ENCODE data around the gene SOX18.
"Not testable (repeated sequence)": the region's sequence is repeated elsewhere in the genome, so short reads cannot be mapped to it uniquely, and the experiment has no call there.

SOX18 gene

DNA sequence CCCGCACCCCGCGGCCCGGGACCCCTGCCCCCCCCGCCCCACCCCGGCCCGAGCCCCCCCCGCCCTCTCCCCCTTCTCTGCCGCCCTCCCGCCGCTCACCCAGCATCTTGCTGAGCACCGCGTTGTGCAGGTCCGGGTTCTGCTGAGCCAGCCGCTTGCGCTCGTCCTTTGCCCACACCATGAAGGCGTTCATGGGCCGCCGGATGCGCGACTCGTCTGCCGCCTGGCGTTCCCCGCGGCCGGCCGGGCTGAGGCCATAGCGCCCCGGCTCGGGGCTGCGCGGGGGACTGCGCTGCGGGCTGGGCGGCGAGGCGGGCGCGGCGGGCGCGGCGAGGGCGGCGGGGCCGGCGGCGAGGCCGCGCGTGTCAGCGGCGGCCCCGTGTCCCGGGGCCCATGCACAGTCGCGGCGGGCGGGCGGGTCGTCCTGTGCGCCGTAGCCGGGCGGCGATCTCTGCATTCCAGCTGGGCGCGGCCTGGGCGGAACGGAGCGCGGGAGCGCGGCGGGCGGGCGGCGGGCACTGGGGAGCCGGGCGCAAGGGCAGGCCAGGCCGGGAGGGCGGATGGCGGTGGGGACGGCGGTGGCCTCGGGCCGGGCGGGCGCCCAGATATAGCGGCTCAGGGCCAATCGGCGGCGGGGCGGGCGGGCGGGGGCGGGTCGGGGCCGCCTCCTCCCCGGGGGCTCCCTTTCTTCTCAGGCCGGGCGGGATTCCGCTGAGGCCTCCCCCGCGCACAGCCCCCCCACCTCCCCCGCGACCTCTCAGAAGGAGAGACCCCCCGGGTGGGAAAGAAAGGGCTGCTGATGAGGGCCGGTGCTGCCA is at the start of gene SOX18:
Gene SOX18 (minus strand): TSS at position 580 of the 818 bp plus-strand sequence. CDS start 123 bp downstream, at position 457.
- peak; percentile 86 for DNase-seq

DNA sequence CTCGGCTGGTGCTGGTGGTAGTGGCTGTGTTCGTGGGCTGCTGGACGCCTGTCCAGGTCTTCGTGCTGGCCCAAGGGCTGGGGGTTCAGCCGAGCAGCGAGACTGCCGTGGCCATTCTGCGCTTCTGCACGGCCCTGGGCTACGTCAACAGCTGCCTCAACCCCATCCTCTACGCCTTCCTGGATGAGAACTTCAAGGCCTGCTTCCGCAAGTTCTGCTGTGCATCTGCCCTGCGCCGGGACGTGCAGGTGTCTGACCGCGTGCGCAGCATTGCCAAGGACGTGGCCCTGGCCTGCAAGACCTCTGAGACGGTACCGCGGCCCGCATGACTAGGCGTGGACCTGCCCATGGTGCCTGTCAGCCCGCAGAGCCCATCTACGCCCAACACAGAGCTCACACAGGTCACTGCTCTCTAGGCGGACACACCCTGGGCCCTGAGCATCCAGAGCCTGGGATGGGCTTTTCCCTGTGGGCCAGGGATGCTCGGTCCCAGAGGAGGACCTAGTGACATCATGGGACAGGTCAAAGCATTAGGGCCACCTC is 49.1 kb upstream of the SOX18 start:
- no peak for DNase-seq

DNA sequence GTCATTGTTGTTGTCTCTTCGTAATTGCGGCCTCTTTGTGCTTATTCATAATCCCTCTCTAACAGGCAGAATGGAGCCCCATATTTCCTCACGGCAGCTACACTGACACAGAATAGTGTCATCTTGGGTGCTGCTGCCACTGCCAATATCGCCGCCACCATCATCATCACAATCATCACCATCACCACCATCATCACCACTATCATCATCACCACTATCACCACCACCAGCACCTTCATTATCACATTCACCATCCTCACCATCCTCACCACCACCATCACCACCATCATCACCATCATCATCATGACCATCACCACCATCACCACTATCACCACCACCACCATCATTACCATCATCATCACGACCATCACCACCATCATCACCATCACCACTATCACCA is 47.1 kb upstream of the SOX18 start:
- DNase-seq, result no peak

DNA sequence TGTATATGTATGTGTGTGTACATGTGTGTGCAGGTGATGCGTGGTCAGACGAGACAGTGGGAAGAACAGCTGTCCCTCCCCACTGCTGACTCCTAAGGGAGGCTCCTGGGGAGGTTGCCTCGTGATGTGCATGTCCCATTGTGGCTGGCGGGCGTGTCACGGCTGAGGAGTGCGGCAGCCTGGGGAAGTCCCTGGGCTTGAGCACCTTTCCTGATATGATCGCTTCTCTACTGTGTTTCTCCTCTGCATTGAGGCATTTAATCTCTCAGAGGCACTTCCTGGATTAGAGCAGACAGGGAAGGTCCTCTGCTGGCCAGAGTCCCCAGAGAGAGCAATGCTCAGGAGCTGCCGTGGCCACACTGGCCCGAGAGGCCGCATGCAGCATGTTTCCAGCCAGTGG is 46.5 kb upstream of the SOX18 start:
- DNase-seq, result no peak

- no peak for DNase-seq
Observed at GRCh38 chr20:64095455-64095854, 46.0 kb upstream of the SOX18 start.

DNA sequence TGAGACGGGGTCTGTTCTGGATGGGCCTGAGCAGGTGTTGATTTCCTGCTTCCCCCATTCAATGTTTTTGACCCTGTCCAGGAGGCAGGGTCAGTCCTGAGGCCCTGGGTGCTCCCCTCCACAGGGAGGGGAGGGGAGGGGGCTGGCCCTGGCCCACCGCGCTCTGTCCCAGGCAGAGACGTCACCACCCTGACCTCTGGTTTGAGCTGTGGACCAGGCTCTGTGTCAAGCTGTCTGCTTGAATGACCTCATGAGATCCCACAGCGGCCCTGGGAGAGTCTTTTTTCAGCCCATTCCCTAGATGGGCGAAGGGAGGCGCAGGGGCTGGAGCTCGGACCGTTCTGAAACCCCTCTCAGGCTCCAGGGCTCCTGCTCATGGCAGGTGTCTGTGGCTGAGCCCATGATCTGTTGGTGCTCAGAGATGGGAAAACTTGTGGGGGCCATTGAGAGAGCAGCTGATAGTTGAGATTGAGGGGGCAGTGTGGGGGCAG is 43.6 kb upstream of the SOX18 start:
- no peak for DNase-seq

GRCh38 chr20:64092258-64093012 is 43.0 kb upstream of the SOX18 start:
- DNase-seq, result no peak

DNA sequence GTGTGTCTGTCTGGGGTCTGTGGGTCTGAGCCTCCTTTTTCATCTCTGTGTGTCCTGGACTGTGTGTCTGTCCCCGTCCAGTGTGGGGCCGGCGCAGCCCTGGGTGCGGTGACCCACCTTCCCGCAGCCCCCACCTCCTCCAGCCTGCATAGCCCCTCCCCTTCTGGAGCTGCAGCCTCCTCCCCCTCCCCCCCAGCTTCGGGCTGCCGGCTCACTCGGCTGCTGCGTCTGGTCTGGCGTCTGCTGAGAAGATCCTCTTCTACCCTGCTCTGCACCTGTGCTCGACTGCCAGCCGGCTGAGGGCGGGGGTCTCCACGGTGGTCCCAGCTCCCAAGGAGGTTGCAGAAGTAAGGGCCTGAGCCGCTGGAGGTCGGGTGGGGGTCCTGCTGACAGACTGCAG is 42.3 kb upstream of the SOX18 start:
- no peak for DNase-seq

GRCh38 chr20:64091340-64091739 is 41.9 kb upstream of the SOX18 start:
- no peak for DNase-seq

DNA sequence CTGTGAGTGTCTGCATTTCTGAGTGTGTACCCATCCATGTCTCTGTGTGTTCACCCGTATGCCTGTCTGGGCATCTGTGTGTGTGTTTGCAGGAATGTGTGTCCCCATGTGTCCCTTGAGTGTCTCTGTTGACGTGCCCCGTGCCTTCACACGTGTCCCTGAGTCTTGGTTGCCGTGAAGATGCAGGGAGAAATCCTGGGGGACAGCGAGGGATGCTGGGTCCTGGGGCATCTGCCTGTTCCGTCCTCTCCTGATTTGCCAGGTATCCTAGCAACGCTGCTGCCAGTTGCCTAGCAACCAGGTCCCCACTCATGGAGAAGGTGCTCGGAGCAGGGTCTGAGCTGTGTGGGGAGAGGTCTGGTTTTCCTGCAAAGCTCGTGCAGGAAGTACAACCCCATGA is 40.7 kb upstream of the SOX18 start:
- DNase-seq, result no peak

DNA sequence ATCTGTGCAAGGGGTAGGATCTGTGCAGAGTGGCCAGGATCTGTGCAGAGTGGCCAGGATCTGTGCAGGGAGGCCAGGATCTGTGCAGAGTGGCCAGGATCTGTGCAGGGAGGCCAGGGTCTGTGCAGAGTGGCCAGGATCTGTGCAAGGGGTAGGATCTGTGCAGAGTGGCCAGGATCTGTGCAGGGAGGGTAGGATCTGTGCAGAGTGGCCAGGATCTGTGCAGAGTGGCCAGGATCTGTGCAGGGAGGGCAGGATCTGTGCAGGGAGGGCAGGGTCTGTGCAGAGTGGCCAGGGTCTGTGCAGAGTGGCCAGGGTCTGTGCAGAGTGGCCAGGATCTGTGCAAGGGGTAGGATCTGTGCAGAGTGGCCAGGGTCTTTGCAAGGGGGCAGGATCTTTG is 39.1 kb upstream of the SOX18 start:
- DNase-seq, result not testable (repeated sequence)

GRCh38 chr20:64087226-64087825 is 37.9 kb upstream of the SOX18 start:
- not testable (repeated sequence) for DNase-seq

- no peak for DNase-seq
Observed at GRCh38 chr20:64086801-64087200, 37.4 kb upstream of the SOX18 start.

GRCh38 chr20:64084685-64085152 is 35.3 kb upstream of the SOX18 start:
- no peak for DNase-seq

DNA sequence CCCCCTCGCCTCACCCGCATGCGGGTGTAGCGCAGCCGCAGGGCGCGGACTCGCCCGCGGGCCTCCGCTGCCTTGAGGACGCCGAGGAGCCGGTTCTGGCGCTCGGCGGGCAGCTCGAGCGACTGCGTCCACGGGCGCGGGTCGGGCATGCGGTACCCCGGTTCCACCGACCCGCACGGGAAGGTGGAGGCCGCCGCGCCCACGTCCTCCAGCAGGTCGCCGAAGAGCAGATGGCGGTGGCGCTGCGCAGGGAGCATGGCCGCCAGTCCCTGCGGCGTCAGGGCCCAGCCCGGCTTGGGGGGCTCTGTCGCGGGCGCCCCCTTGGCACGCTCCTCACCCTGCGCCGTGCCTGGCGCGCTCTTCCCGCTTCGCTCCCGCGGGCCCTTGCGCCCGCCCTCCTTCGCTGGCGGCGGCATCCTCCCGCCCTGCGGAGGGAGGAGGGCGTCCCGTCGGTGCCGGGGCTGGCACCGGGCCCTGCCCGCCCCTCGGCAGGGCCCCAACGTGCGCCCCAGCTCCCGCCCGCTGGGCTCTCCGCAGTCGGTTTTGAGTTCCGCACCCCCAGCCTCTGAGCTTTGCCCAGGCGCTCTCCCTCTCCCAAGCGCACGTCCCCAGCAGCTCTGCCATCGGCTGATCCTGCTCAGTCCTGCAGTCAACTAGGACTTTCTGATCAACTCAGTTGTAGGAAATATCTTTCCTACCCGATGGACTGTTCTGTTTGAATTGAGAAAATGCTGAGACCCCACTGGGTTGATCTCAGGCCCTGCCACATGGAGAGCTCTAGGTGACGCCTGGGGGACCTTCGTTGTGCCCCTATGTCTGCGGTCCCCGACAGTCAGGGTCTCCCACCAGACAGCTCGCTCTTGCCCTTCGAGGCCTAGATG is 34.6 kb upstream of the SOX18 start, which contains the start of gene LKAAEAR1:
Gene LKAAEAR1 (minus strand): TSS at position 595 of the 881 bp plus-strand sequence. CDS start 179 bp downstream, at position 416.
- DNase-seq, result no peak

DNA sequence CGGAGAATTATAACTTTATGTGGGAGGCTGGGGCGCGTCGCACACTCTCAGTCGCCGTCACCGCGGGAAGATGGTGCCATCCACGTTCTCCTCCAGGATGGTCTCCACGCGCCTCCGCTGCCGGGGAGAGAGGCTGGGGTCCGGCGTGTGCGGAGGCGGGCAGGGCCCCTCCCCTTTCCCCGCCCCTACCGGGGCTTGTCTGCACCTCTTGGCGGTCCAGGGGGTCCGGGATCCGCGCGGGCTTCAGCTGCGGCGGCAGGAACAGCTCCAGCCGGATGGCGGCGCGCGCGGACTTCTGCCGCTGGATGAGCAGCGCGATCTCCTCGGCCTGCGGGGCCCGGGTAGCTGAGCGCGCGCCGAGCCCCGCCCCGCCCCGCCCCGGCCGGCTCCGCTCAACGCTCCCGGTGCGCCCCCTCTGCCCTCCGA is 34.0 kb upstream of the SOX18 start:
- peak; percentile 86 for DNase-seq

GRCh38 chr20:64082820-64083377 is 33.5 kb upstream of the SOX18 start:
- no peak for DNase-seq

DNA sequence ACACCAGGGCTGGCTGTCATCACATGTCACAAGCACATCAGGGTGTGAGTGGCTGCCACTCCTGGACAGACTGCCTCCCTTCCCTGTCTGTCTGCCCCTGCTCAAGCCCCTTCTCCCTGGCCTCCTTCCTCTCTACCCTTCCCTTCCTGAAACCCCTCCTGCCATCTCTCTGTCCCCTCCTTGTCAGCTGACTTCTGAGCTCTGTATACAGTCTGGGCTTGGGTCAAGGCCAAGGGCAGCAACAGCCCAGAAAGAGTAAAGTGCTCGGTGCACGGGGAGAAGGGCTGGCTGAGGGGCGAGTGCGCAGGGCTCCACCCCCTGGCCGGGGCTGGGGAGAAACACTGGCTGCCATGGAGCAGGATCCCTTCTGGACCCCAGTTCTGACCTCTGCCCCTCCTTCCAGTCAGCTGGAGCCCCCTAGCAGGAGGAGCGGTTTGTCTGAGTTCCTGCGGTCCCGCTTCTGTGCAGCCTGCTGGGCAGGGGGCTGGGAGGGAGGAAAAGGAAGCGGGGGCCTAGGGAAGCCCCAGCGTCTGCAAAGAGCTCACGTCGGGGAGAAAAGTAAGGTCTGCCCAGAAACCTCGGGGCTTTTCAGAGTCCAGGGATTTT is 32.8 kb upstream of the SOX18 start:
- DNase-seq, result no peak

DNA sequence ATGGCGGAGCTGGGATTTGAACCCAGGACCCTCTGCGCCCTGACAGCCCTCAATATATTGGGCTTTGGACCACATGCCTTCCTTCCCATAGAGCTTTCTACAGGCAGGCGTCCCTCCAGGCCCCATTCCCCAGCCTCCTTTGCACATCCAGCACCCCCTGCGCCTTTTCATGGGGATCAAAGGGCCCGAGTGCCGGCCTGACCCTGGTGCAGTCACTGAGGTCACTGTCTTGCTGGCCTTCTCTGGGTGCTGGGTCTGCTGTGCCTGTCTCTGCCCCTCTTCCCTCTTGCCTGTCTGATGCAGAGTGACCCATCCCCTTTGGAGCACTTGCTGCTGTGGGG is 32.2 kb upstream of the SOX18 start:
- DNase-seq, result no peak

DNA sequence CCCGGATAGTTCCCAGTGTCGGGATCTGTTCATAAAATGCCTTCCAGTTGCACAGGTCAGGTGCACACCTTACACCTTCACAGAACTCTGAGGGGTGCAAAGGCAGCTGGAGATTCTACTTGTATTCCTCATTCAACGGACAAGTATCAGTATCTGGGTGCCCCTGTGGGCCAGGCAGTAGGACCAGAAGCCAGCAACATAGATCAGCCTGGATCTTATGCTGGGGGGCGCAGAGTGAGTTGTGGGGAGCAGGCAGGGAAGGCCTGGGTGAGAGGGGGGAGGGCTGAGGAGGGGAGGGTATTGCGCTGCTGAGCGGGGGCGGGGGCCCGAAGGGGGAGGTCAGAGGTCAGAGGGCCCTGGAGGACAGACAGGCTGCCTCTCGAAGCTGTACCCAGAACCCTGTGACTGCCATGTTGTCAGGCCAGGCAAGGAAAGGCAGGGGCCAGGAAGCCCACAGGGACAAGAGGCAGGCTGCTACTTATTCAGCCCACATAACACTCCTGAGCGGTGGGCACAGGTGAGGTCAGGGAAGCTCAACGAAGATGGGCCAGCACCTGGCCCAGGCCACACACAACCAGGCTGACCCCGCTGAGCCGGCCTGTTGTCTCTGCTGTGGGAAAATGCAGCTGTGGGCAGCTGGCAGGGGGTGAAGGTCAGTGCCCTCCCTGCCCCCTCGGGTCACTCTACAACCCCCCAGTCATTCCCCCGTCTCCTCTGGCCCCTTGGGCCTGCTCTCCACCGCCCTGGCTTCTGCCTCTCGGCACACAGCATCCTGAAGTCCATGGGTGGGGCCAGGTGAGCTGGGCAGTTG is 31.6 kb upstream of the SOX18 start:
- DNase-seq, result no peak
